ENCODE measurements around the gene UBE2L3. TPM values are rescaled to one million over a fixed set of nuclear protein-coding genes. Genes with fewer than 3 reads are reported as not detected.

Gene UBE2L3
- total and polyA plus RNA-seq, 10 of the 15 experiments (the other 5 are each of a cell fraction or from before 2014, with no cell fraction given), result 55.7 to 168 (median 113) TPM

DNA sequence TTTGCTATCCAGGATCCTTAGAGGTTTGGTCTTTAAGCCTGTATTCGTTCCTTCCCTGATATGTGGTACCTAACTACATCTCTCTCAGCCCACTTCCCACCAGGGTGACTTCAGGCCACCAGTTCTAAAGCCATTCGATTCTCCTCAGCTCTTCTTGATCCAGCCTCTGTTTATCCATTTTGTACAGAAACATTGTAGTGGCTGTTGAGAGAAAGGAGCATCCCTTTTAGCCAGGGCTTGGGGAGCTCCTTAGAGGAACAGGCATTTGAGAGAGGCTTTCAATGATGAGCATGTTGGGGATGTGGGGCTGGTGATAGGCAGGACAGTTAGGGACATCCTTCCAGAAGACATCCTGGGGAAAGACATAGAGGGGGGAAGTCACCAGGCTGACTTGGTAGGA, 17.9 kb downstream of the UBE2L3 start:
- H3K9me3 ChIP-seq (replicated peaks; ENCODE audit: control insufficient read depth, insufficient read depth, low read length), result no peaks in the 10 kb centered on the region
- H2AFZ ChIP-seq (ENCODE audit: control insufficient read depth, low read depth, low read length), result no peak overlapping the region
- in situ Hi-C loops (cut with MboI), result no loop called here
- RAD21 ChIA-PET (ENCODE audit: unreplicated experiment), result no interaction called here
- TF ChIP-seq ELK1 (IDR thresholded peaks at IDR 0.05; ENCODE audit: low read depth, low read length), result no peak
- no peak for TF ChIP-seq SUZ12 (IDR thresholded peaks at IDR 0.05; ENCODE audit: unreplicated experiment)
- no peak for TF ChIP-seq ZZZ3 (IDR thresholded peaks at IDR 0.05; ENCODE audit: control insufficient read depth, insufficient read length, low read depth)
- TF ChIP-seq, protein P1, sequence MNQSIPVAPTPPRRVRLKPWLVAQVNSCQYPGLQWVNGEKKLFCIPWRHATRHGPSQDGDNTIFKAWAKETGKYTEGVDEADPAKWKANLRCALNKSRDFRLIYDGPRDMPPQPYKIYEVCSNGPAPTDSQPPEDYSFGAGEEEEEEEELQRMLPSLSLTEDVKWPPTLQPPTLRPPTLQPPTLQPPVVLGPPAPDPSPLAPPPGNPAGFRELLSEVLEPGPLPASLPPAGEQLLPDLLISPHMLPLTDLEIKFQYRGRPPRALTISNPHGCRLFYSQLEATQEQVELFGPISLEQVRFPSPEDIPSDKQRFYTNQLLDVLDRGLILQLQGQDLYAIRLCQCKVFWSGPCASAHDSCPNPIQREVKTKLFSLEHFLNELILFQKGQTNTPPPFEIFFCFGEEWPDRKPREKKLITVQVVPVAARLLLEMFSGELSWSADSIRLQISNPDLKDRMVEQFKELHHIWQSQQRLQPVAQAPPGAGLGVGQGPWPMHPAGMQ (IDR thresholded peaks at IDR 0.05; ENCODE audit: borderline replicate concordance), result no peak
- TF ChIP-seq GATAD2B (conservative IDR thresholded peaks at IDR 0.05; ENCODE audit: low read depth), result no peak
- TF ChIP-seq IRF4 (IDR thresholded peaks at IDR 0.05; ENCODE audit: low read depth, low read length), result no peak
- 38% methylated on average over 2 of the region's 2 CpGs for WGBS (ENCODE audit: insufficient coverage, insufficient replicate concordance, low lambda C conversion rate, missing lambda C conversion rate)
- ATAC-seq (no peak), FAIRE-seq (no peak), DNase-seq (ENCODE audit: low read depth, low spot score) (no peak)
- intact Hi-C loops (cut with micrococcal nuclease; ENCODE audit: unreplicated experiment), result loop anchor here (10.0 kb wide), 1 partner anchor 59 kb away; the partner anchor contains the start of gene SDF2L1
- peaks cover 70% of the 10 kb centered on the region for H3K79me2 ChIP-seq (ENCODE audit: control insufficient read depth, insufficient read depth, low read length)
- no peaks in the 10 kb centered on the region for H3K27me3 ChIP-seq (replicated peaks in 1 of 2; ENCODE audit: control insufficient read depth in 2 of 2, insufficient read depth in 2 of 2, low read length in 1 of 2)
- H4K20me1 ChIP-seq (ENCODE audit: control insufficient read depth, insufficient read depth), result peaks cover 16% of the 10 kb centered on the region
- SMC1A ChIA-PET (ENCODE audit: uncharacterized antibody, unreplicated experiment), result no interaction called here
- no peak overlapping the region for H3K4me3 ChIP-seq
- no peak overlapping the region for H3K27ac ChIP-seq (ENCODE audit: control insufficient read depth, insufficient read depth)
- CTCF ChIA-PET, result interaction anchor here (0.8 kb wide), 1 partner anchor 62 kb away, joined by 3 read pairs; no protein-coding TSS in a partner anchor
- H3K4me1 ChIP-seq (ENCODE audit: control insufficient read depth, insufficient read depth, low read length), result peaks cover 26% of the 10 kb centered on the region
- POLR2A ChIA-PET, result interaction anchor here (0.6 kb wide), 1 partner anchor 264 kb away, joined by 5 read pairs; no protein-coding TSS in a partner anchor
- no TSS peak for BruUV-seq (replicated peaks)
- H3K36me3 ChIP-seq (ENCODE audit: control insufficient read depth in 2 of 2, insufficient read depth in 2 of 2, low read length in 1 of 2), result peaks cover 4 to 8% of the 10 kb centered on the region in 2 experiments; a peak in 3 of 4 replicates
- no peak overlapping the region for H3K9ac ChIP-seq (ENCODE audit: control insufficient read depth, insufficient read depth, low read length)
- H3K4me2 ChIP-seq (ENCODE audit: control insufficient read depth, insufficient read depth), result no peak overlapping the region
